HCT116 (cell line): ENCODE data around the gene PDE4B. TPM values are rescaled to one million over a fixed set of nuclear protein-coding genes. Genes with fewer than 3 reads are reported as not detected.

Experiments used
- ATAC-seq: fragments of 200-7000 bp; cut with Tn5 transposase; 2 replicates; pipeline ENCODE4 v1.9.1; 2020; ENCODE audit warnings: mild to moderate bottlenecking, moderate library complexity
- BruUV-seq: library from RNA; stranded (reverse); fragments of 400-500 nt; replicated peaks from 2 replicates; lab custom pipeline; 2021; lab: Mats Ljungman, UMichigan
- CTCF ChIA-PET: fragments of 300-600 bp; sonication (Branson Sonifier 250); formaldehyde crosslinking; loops from one replicate; lab custom pipeline; 2021; ENCODE audit warnings: antibody characterized with exemption; lab: Charles Lee
- POLR2A ChIA-PET: fragments of 300-600, 350-600 bp; sonication (Branson Sonifier 250); formaldehyde crosslinking; loops from one replicate; lab custom pipeline; 2021; ENCODE audit warnings: antibody characterized with exemption; lab: Charles Lee
- RAD21 ChIA-PET, 2 experiments: fragments of 300-600 bp; sonication (Branson Sonifier 250); formaldehyde crosslinking; loops; one replicate each; lab custom pipeline; 2023; ENCODE audit warnings: low total read pairs in 2 of 2; ENCODE audit not compliant: uncharacterized antibody in 2 of 2, unreplicated experiment in 2 of 2, low non-redundant PET in 1 of 2; lab: Charles Lee
- DNase-seq: peaks from one replicate; pipeline ENCODE4 v3.0.0-alpha.2; 2010; ENCODE audit warnings: low read depth, low spot score
- H2AFZ ChIP-seq: fragments of 200-600 bp; shearing (Covaris generic), sonication (generic); 2 replicates; pipeline ENCODE4 v1.6.1; 2017; ENCODE audit warnings: low read depth, mixed run types, mixed read lengths, antibody characterized with exemption, low read length; ENCODE audit not compliant: poor library complexity, severe bottlenecking
- H3K27ac ChIP-seq: 2 replicates; pipeline ENCODE4 v1.5.1; 2012; ENCODE audit warnings: low read depth, low read length
- H3K27me3 ChIP-seq: fragments of 200-600 bp; sonication (generic); 2 replicates; pipeline ENCODE4 v1.6.1; 2016; ENCODE audit warnings: mixed run types, low read length, mixed read lengths; ENCODE audit not compliant: insufficient read depth
- H3K36me3 ChIP-seq, 2 experiments: fragments of 200-500 bp in 1 of 2; fragments of 200-600 bp in 1 of 2; sonication (Bioruptor generic) in 1 of 2; sonication (generic) in 1 of 2; 2 replicates each; pipeline versions ENCODE4 v1.5.1 to v1.6.1; 2014 to 2016; ENCODE audit warnings: low read length in 2 of 2, inconsistent platforms in 1 of 2, mixed read lengths in 1 of 2, mixed run types in 1 of 2; ENCODE audit not compliant: insufficient read depth in 2 of 2, control insufficient read depth in 1 of 2
- H3K4me1 ChIP-seq, 2 experiments: fragments of 200-600 bp in 1 of 2; sonication (generic) in 1 of 2; 2 replicates each; pipeline versions ENCODE4 v1.5.1 to v1.6.1; 2012 to 2017; ENCODE audit warnings: low read length in 2 of 2, inconsistent platforms in 1 of 2, mild to moderate bottlenecking in 1 of 2, mixed read lengths in 1 of 2, mixed run types in 1 of 2, moderate library complexity in 1 of 2; ENCODE audit not compliant: insufficient read depth in 2 of 2, control insufficient read depth in 1 of 2
- H3K4me2 ChIP-seq: fragments of 200-600 bp; sonication (generic); 2 replicates; pipeline ENCODE4 v1.6.1; 2017; ENCODE audit warnings: mixed run types, low read length, mixed read lengths
- H3K4me3 ChIP-seq, 2 experiments: fragments of 200-600 bp in 1 of 2; sonication (generic) in 1 of 2; replicated peaks in 1 of 2; 2 replicates each; pipeline ENCODE4 v1.5.1; 2011 to 2016; ENCODE audit warnings: low read length in 2 of 2, control low read depth in 1 of 2, low read depth in 1 of 2, mild to moderate bottlenecking in 1 of 2, mixed read lengths in 1 of 2, mixed run types in 1 of 2
- H3K79me2 ChIP-seq: fragments of 200-600 bp; sonication (generic); 2 replicates; pipeline ENCODE4 v1.6.1; 2017; ENCODE audit warnings: mild to moderate bottlenecking, mixed run types, low read length, moderate library complexity, mixed read lengths; ENCODE audit not compliant: insufficient read depth
- H3K9ac ChIP-seq: fragments of 200-600 bp; sonication (generic); 2 replicates; pipeline ENCODE4 v1.6.1; 2016; ENCODE audit warnings: low read length, mixed read lengths
- H3K9me2 ChIP-seq: fragments of 200-600 bp; sonication (generic), shearing (Covaris generic); 2 replicates; pipeline ENCODE4 v1.6.1; 2017; ENCODE audit warnings: mixed run types, mild to moderate bottlenecking, moderate library complexity; ENCODE audit not compliant: insufficient read depth
- H3K9me3 ChIP-seq, 2 experiments: fragments of 200-500 bp in 1 of 2; fragments of 200-600 bp in 1 of 2; sonication (Bioruptor generic) in 1 of 2; sonication (generic) in 1 of 2; 2 replicates each; pipeline ENCODE4 v1.6.1; 2014 to 2017; ENCODE audit warnings: low read length in 2 of 2, mixed read lengths in 2 of 2, inconsistent platforms in 1 of 2, low read depth in 1 of 2, mild to moderate bottlenecking in 1 of 2, mixed run types in 1 of 2, moderate library complexity in 1 of 2; ENCODE audit not compliant: control insufficient read depth in 1 of 2, insufficient read depth in 1 of 2
- H4K20me1 ChIP-seq: fragments of 200-600 bp; sonication (generic), shearing (Covaris generic); 2 replicates; pipeline ENCODE4 v1.6.1; 2017; ENCODE audit warnings: mixed run types, mild to moderate bottlenecking, moderate library complexity; ENCODE audit not compliant: insufficient read depth
- CBX3 ChIP-seq: IDR thresholded peaks from 2 replicates; pipeline ENCODE4 v1.6.1; 2012; ENCODE audit warnings: low read depth
- EZH2phosphoT487 ChIP-seq: fragments of 200-600 bp; IDR thresholded peaks from 2 replicates; pipeline ENCODE4 v1.6.1; 2018; ENCODE audit warnings: antibody characterized with exemption, borderline replicate concordance
- JUND ChIP-seq: IDR thresholded peaks from 2 replicates; pipeline ENCODE4 v1.6.1; 2012
- SP1 ChIP-seq: IDR thresholded peaks from 2 replicates; pipeline ENCODE4 v1.6.1; 2012; ENCODE audit warnings: low read depth
- ZFX ChIP-seq: fragments of 450-650 bp; IDR thresholded peaks from 2 replicates; pipeline ENCODE4 v1.6.1; 2017
- intact Hi-C: fragments of 100-400 bp; cut with micrococcal nuclease; formaldehyde crosslinking; loops from 2 replicates; pipeline ENCODE4 v1.10.0; 2022
- total RNA-seq: library from RNA; stranded (reverse); gene quantifications from one replicate; pipeline ENCODE4 v1.2.1, GENCODE V29; 2021; ENCODE audit not compliant: unreplicated experiment
- TF ChIP-seq, protein P1 (sequence below), 3 experiments: fragments of 200-600 bp in 1 of 3; sonication (generic) in 1 of 3; IDR thresholded peaks in 2 of 3; conservative IDR thresholded peaks in 1 of 3; 2 replicates each; pipeline ENCODE4 v1.5.1; 2012 to 2017; ENCODE audit warnings: low read depth in 2 of 3, low read length in 2 of 3, antibody characterized with exemption in 1 of 3, borderline replicate concordance in 1 of 3, control low read depth in 1 of 3, mild to moderate bottlenecking in 1 of 3, mixed read lengths in 1 of 3, mixed run types in 1 of 3, moderate library complexity in 1 of 3; ENCODE audit not compliant: insufficient read depth in 1 of 3
- TF ChIP-seq, protein P2 (sequence below): IDR thresholded peaks from 2 replicates; pipeline ENCODE4 v1.6.1; 2012
- TF ChIP-seq, protein P3 (sequence below): IDR thresholded peaks from 2 replicates; pipeline ENCODE4 v1.6.1; 2011; ENCODE audit warnings: mild to moderate bottlenecking, low read length, moderate library complexity; ENCODE audit not compliant: insufficient replicate concordance; ENCODE audit errors: extremely low read depth

The PDE4B gene
- total RNA-seq, 1 experiment from 2014 or later, result 76.9 TPM

DNA sequence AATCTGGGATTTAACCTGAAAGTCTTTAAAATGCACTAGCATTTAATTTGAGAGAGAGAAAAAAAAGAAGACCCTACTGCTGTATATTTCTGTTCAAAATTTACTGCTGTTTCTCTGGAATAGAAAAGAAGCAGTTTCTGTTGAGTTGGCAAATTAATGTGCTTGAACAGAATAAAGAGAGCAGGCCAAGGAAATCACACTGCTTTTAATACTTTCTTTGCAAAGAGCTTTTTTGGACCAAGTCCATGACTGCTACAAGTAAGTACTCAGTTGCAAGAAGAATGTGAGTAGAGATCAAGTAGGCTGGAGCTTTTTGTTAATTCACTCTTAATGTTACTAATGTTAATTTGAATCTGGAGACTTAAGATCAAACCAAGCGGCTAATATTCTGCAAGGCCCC lies 405.1 kb downstream of the PDE4B start:
- ChIA-PET RAD21 (no interaction called here), CTCF (no interaction called here), POLR2A (no interaction called here)
- intact Hi-C loops, result no loop called here
- no peaks in the 10 kb centered on the region for H3K79me2 ChIP-seq
- H4K20me1 ChIP-seq, result no peaks in the 10 kb centered on the region
- ATAC-seq (no peak), DNase-seq (no peak)
- H3K27ac ChIP-seq, result no peak overlapping the region
- no peaks in the 10 kb centered on the region for H3K4me1 ChIP-seq
- no peaks in the 10 kb centered on the region for H3K9me3 ChIP-seq
- no peaks in the 10 kb centered on the region for H3K27me3 ChIP-seq
- TF ChIP-seq JUND (no peak), SP1 (no peak), ZFX (no peak), CBX3 (no peak), EZH2phosphoT487 (no peak)
- TF ChIP-seq, protein P1, sequence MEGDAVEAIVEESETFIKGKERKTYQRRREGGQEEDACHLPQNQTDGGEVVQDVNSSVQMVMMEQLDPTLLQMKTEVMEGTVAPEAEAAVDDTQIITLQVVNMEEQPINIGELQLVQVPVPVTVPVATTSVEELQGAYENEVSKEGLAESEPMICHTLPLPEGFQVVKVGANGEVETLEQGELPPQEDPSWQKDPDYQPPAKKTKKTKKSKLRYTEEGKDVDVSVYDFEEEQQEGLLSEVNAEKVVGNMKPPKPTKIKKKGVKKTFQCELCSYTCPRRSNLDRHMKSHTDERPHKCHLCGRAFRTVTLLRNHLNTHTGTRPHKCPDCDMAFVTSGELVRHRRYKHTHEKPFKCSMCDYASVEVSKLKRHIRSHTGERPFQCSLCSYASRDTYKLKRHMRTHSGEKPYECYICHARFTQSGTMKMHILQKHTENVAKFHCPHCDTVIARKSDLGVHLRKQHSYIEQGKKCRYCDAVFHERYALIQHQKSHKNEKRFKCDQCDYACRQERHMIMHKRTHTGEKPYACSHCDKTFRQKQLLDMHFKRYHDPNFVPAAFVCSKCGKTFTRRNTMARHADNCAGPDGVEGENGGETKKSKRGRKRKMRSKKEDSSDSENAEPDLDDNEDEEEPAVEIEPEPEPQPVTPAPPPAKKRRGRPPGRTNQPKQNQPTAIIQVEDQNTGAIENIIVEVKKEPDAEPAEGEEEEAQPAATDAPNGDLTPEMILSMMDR (IDR thresholded peaks at IDR 0.05 in 2 of 3, conservative IDR thresholded peaks at IDR 0.05 in 1 of 3; ENCODE audit: borderline replicate concordance in 1 of 3, insufficient read depth in 1 of 3, low read depth in 2 of 3, low read length in 2 of 3), result no peak
- TF ChIP-seq, protein P2, sequence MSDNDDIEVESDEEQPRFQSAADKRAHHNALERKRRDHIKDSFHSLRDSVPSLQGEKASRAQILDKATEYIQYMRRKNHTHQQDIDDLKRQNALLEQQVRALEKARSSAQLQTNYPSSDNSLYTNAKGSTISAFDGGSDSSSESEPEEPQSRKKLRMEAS, result no peak
- TF ChIP-seq, protein P3, sequence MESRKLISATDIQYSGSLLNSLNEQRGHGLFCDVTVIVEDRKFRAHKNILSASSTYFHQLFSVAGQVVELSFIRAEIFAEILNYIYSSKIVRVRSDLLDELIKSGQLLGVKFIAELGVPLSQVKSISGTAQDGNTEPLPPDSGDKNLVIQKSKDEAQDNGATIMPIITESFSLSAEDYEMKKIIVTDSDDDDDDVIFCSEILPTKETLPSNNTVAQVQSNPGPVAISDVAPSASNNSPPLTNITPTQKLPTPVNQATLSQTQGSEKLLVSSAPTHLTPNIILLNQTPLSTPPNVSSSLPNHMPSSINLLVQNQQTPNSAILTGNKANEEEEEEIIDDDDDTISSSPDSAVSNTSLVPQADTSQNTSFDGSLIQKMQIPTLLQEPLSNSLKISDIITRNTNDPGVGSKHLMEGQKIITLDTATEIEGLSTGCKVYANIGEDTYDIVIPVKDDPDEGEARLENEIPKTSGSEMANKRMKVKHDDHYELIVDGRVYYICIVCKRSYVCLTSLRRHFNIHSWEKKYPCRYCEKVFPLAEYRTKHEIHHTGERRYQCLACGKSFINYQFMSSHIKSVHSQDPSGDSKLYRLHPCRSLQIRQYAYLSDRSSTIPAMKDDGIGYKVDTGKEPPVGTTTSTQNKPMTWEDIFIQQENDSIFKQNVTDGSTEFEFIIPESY, result no peak
- H3K36me3 ChIP-seq, result no peaks in the 10 kb centered on the region
- no peak overlapping the region for H3K4me3 ChIP-seq
- no peak overlapping the region for H2AFZ ChIP-seq
- no peaks in the 10 kb centered on the region for H3K9me2 ChIP-seq
- BruUV-seq, result no TSS peak
- no peak overlapping the region for H3K9ac ChIP-seq
- no peak overlapping the region for H3K4me2 ChIP-seq
